Measurements from ENCODE around the gene TLE3. TPM values are rescaled to one million over a fixed set of nuclear protein-coding genes. Genes with fewer than 3 reads are reported as not detected.
A peak's percentile ranks its signal among the peaks of the same experiment; 100 is the strongest.

Gene TLE3
- total RNA-seq, 1 donor from 2014 or later, result 63.7 TPM

DNA sequence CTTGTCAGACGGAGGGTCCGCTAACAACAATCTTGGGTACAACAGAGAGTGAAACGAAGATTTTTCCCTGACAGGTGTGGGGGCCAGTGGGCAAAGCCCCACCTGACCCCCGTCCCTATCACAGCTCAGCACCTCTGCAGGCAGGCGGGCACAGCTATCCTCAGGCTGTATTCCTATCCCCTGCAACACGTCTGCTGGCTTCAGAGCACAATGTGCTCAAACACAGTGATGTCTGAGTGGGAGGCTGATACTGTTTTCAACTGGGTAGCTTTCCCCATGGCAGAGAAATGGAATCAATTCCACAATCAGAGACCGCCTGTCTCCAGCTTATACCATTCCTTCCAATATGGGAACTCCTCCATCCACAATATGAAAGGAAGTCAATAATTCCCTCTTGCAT lies 28.0 kb downstream of the TLE3 start:
- peaks cover 98% of the 10 kb centered on the region for H3K36me3 ChIP-seq
- DNase-seq, result no peak
- H3K27me3 ChIP-seq (ENCODE audit: low read depth), result no peaks in the 10 kb centered on the region
- intact Hi-C loops (cut with DNase I), result no loop called here
- no peak for ATAC-seq
- no peak overlapping the region for H3K27ac ChIP-seq
- no peaks in the 10 kb centered on the region for H3K9me3 ChIP-seq
- peaks cover 21% of the 10 kb centered on the region for H3K4me1 ChIP-seq
- no peak overlapping the region for H3K4me3 ChIP-seq
- TF ChIP-seq, protein P1, sequence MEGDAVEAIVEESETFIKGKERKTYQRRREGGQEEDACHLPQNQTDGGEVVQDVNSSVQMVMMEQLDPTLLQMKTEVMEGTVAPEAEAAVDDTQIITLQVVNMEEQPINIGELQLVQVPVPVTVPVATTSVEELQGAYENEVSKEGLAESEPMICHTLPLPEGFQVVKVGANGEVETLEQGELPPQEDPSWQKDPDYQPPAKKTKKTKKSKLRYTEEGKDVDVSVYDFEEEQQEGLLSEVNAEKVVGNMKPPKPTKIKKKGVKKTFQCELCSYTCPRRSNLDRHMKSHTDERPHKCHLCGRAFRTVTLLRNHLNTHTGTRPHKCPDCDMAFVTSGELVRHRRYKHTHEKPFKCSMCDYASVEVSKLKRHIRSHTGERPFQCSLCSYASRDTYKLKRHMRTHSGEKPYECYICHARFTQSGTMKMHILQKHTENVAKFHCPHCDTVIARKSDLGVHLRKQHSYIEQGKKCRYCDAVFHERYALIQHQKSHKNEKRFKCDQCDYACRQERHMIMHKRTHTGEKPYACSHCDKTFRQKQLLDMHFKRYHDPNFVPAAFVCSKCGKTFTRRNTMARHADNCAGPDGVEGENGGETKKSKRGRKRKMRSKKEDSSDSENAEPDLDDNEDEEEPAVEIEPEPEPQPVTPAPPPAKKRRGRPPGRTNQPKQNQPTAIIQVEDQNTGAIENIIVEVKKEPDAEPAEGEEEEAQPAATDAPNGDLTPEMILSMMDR (IDR thresholded peaks at IDR 0.05), result no peak

- ATAC-seq, result no peak
- no peaks in the 10 kb centered on the region for H3K9me3 ChIP-seq
- no peaks in the 10 kb centered on the region for H3K27me3 ChIP-seq (ENCODE audit: low read depth)
- no peak for DNase-seq
- no peak overlapping the region for H3K27ac ChIP-seq
- peaks cover 98% of the 10 kb centered on the region for H3K36me3 ChIP-seq
- TF ChIP-seq, protein P1 (IDR thresholded peaks at IDR 0.05), result no peak
- peaks cover 21% of the 10 kb centered on the region for H3K4me1 ChIP-seq
- intact Hi-C loops (cut with DNase I), result no loop called here
- H3K4me3 ChIP-seq, result no peak overlapping the region
Measured at GRCh38 chr15:70068783-70069565, 28.7 kb downstream of the TLE3 start.

DNA sequence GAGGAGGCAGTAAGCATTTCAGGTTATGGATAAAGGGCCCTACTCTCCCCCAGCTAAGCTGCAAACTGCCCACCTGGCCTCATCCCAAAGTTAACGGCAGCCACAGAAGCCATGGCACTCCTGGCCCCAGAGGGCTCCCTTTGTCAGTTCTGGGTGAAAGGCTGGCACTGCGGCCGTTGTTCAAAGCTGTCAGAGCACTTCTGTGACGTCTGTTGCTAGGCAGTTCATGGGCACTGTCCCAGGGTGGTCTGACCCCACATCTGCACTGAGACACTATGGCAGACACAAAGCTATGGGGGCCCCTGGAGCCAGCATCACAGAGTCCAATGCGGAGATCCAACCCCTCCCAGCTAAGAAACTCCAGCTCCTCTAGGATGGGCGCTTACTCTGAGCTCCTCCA lies 30.0 kb downstream of the TLE3 start:
- ATAC-seq (no peak), DNase-seq (no peak)
- Histone ChIP-seq H3K36me3 (peaks cover 98% of the 10 kb centered on the region), H3K4me1 (peaks cover 28% of the 10 kb centered on the region), H3K27ac (no peak overlapping the region), H3K9me3 (no peaks in the 10 kb centered on the region), H3K4me3 (no peak overlapping the region), H3K27me3 (ENCODE audit: low read depth) (no peaks in the 10 kb centered on the region)
- intact Hi-C loops (cut with DNase I), result no loop called here
- TF ChIP-seq, protein P1 (IDR thresholded peaks at IDR 0.05), result no peak

GRCh38 chr15:70067011-70067410 lies 30.7 kb downstream of the TLE3 start:
- intact Hi-C loops (cut with DNase I), result no loop called here

DNA sequence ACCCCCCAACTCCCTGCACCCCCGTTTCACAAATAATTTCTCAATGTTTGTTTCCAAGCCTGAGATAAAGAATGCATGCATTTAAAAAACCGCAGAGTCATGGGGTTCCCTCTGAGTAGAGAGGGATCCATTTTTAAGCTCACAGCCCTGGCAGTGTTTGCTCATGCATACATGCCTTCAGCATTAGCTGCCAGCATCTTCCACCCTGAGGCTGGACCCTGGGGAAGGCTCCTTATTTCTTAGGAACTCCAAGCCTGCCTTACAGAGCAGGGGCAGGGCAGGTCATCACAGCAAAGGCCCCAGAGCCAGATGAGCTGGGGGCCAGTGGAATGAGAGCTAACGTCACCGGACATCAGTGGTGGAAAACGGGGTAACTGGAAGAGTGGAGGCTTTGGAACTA lies 31.3 kb downstream of the TLE3 start:
- intact Hi-C loops (cut with DNase I), result no loop called here
- Histone ChIP-seq H3K4me3 (no peak overlapping the region), H3K27ac (no peak overlapping the region), H3K27me3 (ENCODE audit: low read depth) (no peaks in the 10 kb centered on the region), H3K9me3 (no peaks in the 10 kb centered on the region), H3K36me3 (peaks cover 98% of the 10 kb centered on the region), H3K4me1 (peaks cover 37% of the 10 kb centered on the region)
- DNase-seq (no peak), ATAC-seq (no peak)
- TF ChIP-seq, protein P1 (IDR thresholded peaks at IDR 0.05), result no peak

More at GRCh38 chr15:70067011-70067410, 30.7 kb downstream of the TLE3 start:
- H3K9me3 ChIP-seq, result no peaks in the 10 kb centered on the region
- H3K36me3 ChIP-seq, result peaks cover 98% of the 10 kb centered on the region
- peak; percentile 25 to 60 for ATAC-seq
- TF ChIP-seq, protein P1 (IDR thresholded peaks at IDR 0.05), result no peak
- H3K4me1 ChIP-seq, result peaks cover 33% of the 10 kb centered on the region
- H3K27ac ChIP-seq, result no peak overlapping the region
- no peaks in the 10 kb centered on the region for H3K27me3 ChIP-seq (ENCODE audit: low read depth)
- no peak overlapping the region for H3K4me3 ChIP-seq
- no peak for DNase-seq
